GM06990 (cell line): ENCODE results near the gene ZNF708.
"Not testable (repeated sequence)": the region's sequence is repeated elsewhere in the genome, so short reads cannot be mapped to it uniquely, and the experiment has no call there.

Experiments used
- DNase-seq: peaks from one replicate; pipeline ENCODE4 v3.0.0-alpha.2; 2011; ENCODE audit not compliant: insufficient read length; ENCODE audit errors: extremely low read depth
- H3K27me3 ChIP-seq: replicated peaks from 2 replicates; pipeline ENCODE4 v1.6.0; 2011; ENCODE audit warnings: low read length; ENCODE audit not compliant: control insufficient read depth, insufficient read depth
- H3K36me3 ChIP-seq: 2 replicates; pipeline ENCODE4 v1.5.1; 2011; ENCODE audit warnings: low read length; ENCODE audit not compliant: control insufficient read depth, insufficient read depth
- H3K4me3 ChIP-seq: replicated peaks from 2 replicates; pipeline ENCODE4 v1.5.1; 2011; ENCODE audit warnings: low read depth, mild to moderate bottlenecking, control low read depth, low read length
- TF ChIP-seq, protein P1 (sequence below): IDR thresholded peaks from 2 replicates; pipeline ENCODE4 v1.5.1; 2011; ENCODE audit warnings: low read length, control low read depth, mild to moderate bottlenecking, inconsistent platforms; ENCODE audit not compliant: insufficient read depth, poor library complexity, severe bottlenecking

The ZNF708 gene

DNA sequence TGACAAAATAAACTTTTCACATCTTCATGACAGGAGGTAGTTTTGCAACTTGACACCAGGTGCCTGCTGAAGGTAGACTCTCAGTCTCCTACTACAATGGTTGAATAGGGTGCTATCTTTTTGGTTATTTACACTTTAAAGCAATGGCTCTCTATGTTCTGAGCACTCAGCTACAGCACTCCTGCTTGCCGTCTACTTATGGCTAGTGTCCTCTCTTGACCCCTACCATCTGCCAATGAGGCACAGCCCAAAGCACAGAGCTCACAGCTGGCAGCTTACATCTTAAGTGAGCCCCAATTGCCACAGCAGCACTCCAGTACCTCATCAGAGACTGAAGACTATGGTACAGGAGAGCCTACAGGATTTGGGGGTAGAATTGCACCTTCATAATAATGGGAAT lies 11.4 kb downstream of the ZNF708 start:
- Histone ChIP-seq H3K36me3 (peaks cover 2% of the 10 kb centered on the region; the same call in 1 of the 2 replicates), H3K4me3 (no peak overlapping the region), H3K27me3 (no peaks in the 10 kb centered on the region)
- TF ChIP-seq, protein P1, sequence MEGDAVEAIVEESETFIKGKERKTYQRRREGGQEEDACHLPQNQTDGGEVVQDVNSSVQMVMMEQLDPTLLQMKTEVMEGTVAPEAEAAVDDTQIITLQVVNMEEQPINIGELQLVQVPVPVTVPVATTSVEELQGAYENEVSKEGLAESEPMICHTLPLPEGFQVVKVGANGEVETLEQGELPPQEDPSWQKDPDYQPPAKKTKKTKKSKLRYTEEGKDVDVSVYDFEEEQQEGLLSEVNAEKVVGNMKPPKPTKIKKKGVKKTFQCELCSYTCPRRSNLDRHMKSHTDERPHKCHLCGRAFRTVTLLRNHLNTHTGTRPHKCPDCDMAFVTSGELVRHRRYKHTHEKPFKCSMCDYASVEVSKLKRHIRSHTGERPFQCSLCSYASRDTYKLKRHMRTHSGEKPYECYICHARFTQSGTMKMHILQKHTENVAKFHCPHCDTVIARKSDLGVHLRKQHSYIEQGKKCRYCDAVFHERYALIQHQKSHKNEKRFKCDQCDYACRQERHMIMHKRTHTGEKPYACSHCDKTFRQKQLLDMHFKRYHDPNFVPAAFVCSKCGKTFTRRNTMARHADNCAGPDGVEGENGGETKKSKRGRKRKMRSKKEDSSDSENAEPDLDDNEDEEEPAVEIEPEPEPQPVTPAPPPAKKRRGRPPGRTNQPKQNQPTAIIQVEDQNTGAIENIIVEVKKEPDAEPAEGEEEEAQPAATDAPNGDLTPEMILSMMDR: no peak
- no peak for DNase-seq

DNA sequence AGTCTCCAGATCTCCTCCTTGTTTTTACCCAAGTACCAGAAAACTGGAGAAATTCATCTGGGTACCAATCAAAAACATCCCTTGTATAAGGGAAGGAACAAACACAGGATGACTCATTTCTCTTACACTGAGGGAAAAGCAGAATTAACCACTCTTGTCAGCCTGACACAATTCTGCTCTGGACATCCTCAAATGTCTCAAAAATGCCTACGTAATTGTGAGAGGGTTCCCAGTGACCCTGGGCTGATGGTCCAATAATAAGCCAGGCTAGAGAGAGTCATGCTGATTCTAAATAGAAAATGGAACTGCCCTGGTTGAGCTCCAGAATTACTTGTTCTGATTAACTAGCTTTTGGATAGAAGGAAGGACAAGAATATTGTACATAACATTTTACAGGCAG lies 14.5 kb downstream of the ZNF708 start:
- Histone ChIP-seq H3K4me3 (no peak overlapping the region), H3K27me3 (no peaks in the 10 kb centered on the region), H3K36me3 (peaks cover 2% of the 10 kb centered on the region; the same call in 1 of the 2 replicates)
- no peak for DNase-seq
- TF ChIP-seq, protein P1: no peak

DNA sequence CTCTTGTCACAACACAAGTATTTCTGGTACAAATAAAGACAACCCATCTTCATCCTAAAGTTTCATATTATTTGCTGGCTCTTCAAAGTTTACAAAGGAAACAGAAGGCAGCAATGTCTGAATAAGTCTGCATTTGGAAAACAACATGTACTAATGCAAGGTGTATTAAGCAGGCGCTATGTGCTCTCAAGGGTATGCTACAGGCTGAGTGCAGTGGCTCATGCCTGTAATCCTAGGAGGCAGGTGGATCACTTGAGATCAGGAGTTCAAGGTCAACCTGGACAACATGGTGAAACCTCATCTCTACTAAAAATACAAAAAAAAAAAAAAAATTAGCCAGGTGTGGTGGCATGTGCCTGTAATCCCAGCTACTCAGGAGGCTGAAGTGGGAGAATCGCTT lies 16.4 kb downstream of the ZNF708 start:
- H3K27me3 ChIP-seq, DNase-seq, H3K4me3 ChIP-seq, H3K36me3 ChIP-seq: not testable (repeated sequence)

DNA sequence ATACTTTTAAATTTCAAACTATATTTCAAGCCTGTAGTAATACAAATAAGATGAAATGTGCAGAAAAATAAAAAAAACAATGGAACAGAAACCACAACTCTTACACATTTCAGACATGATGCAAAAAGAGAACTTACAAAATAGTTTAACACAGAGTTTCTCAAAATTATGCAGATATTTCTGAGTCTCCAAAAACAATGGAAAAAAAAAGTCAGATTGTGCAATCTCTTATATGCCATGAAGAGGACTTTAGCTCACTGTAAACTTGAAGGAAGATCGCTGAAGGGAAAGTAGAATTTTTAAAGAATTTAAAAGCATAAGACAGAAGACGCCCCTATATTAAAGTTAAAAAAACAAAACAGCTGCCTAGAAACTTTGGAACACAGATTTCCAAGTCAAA lies 20.4 kb downstream of the ZNF708 start:
- Histone ChIP-seq H3K4me3 (no peak overlapping the region), H3K27me3 (no peaks in the 10 kb centered on the region), H3K36me3 (peaks cover 1% of the 10 kb centered on the region)
- no peak for DNase-seq
- TF ChIP-seq, protein P1: no peak

DNA sequence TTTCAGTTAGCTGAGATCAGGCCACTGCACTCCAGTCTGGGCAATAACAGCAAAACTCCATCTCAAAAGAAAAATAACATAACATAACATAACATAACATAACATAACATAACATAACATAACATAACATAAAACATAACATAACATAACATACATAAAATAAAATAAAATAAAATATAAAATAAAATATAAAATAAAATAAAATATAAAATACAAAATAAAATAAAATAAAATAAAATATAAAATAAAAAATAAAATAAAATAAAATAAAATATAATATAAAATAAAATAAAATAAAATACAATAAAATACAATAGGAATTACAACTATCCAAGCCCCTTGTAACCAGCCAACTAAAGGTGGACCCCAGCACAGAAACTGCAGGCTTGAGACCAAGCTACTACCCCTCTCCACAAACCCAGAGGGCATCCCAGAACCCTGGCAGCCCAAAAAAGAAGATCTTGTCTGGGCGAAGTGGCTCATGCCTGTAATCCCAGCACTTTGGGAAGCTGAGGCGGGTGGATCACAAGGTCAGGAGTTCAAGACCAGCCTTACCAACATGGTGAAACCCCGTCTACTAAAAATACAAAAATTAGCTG lies 22.2 kb downstream of the ZNF708 start:
- H3K4me3 ChIP-seq, DNase-seq, H3K36me3 ChIP-seq, H3K27me3 ChIP-seq: not testable (repeated sequence)

DNA sequence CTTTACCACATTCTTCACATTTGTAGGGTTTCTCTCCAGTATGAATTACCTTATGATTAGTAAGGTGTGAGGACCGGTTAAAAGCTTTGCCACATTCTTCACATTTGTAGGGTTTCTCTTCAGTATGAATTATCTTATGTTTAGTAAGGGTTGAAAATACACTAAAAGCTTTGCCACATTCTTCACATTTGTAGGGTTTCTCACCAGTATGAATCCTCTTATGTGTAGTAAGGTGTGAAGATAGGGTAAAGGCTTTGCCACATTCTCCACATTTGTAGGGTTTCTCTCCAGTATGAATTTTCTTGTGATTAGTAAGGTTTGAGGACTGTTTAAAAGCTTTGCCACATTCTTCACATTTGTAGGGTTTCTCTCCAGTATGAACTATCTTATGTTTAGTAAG lies 35.4 kb downstream of the ZNF708 start:
- H3K4me3 ChIP-seq, H3K36me3 ChIP-seq, DNase-seq, H3K27me3 ChIP-seq: not testable (repeated sequence)

DNA sequence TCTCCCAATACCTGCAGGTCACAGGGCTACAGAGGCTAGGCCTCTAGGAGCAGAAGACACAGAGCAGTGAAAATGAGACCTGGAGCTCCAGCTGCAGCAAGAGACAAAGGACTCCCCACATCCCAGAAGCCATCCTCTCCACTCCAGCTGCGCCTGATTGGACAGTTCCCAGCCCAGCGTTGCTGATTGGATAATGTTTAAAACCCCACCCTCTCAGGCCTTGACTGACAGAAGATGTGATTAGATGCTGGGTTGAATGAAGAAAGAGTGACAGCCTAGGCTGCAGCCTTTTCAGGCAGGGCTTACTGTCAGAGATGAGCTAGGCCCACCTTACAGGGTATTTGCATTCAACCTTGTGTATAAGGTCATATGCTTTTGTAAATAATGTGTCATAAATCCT lies 59.4 kb downstream of the ZNF708 start:
- TF ChIP-seq, protein P1: no peak
- Histone ChIP-seq H3K36me3 (no peaks in the 10 kb centered on the region), H3K27me3 (no peaks in the 10 kb centered on the region), H3K4me3 (no peak overlapping the region)
- DNase-seq: no peak
